HepG2 (cell line): Measurements from ENCODE around the gene TMEM95.

Experiments
- BCLAF1 ChIP-seq: fragments of 450-650 bp; IDR thresholded peaks from 2 replicates; pipeline ENCODE4 v1.6.1; 2017; ENCODE audit warnings: mild to moderate bottlenecking
- EHMT2 ChIP-seq: fragments of 200-600 bp; sonication (generic); IDR thresholded peaks from 2 replicates; pipeline ENCODE4 v1.7.0; 2017; ENCODE audit warnings: antibody characterized with exemption, low read depth, low read length, borderline replicate concordance
- EZH2 ChIP-seq: conservative IDR thresholded peaks from 2 replicates; pipeline ENCODE4 v1.6.1; 2012; ENCODE audit warnings: mild to moderate bottlenecking, low read depth, low read length, moderate library complexity
- KAT2B ChIP-seq: fragments of 150-350 bp; IDR thresholded peaks from 2 replicates; pipeline ENCODE4 v1.6.1; 2014; ENCODE audit warnings: low read depth, low read length, borderline replicate concordance
- KDM5A ChIP-seq: fragments of 200-600 bp; sonication (generic); IDR thresholded peaks from 2 replicates; pipeline ENCODE4 v1.7.0; 2018; ENCODE audit warnings: antibody characterized with exemption, mild to moderate bottlenecking, low read length, borderline replicate concordance
- NFIC ChIP-seq: IDR thresholded peaks from 2 replicates; pipeline ENCODE4 v1.6.1; 2012; ENCODE audit warnings: mild to moderate bottlenecking, low read length, inconsistent platforms
- POLR2A ChIP-seq, 2 experiments: IDR thresholded peaks; 2 replicates each; pipeline ENCODE4 v1.6.1; 2011; ENCODE audit warnings: low read depth in 2 of 2, low read length in 2 of 2, mild to moderate bottlenecking in 1 of 2, moderate library complexity in 1 of 2; ENCODE audit not compliant: insufficient read depth in 1 of 2
- POLR2AphosphoS5 ChIP-seq: IDR thresholded peaks from 2 replicates; pipeline ENCODE4 v1.6.1; 2012; ENCODE audit warnings: low read depth, low read length
- SIN3A ChIP-seq: IDR thresholded peaks from 2 replicates; pipeline ENCODE4 v1.6.1; 2011; ENCODE audit warnings: low read depth, mild to moderate bottlenecking, control low read depth, low read length, borderline replicate concordance
- STAT5B ChIP-seq: sonication (generic); formaldehyde crosslinking; IDR thresholded peaks from 2 replicates; pipeline ENCODE4 v1.4.0; 2020; ENCODE audit warnings: missing genetic modification reagents
- ZNF768 ChIP-seq: sonication (generic); formaldehyde crosslinking; IDR thresholded peaks from 2 replicates; pipeline ENCODE4 v1.4.0; 2020; ENCODE audit warnings: missing genetic modification reagents

GRCh38 chr17:7356072-7356549, 1.2 kb downstream of the TMEM95 start:
- no peak for TF ChIP-seq KDM5A
- no peak for TF ChIP-seq POLR2AphosphoS5
- no peak for TF ChIP-seq EZH2
- no peak for TF ChIP-seq NFIC
- peak; percentile 63; the same call in 1 of the 2 replicates for TF ChIP-seq ZNF768
- no peak for TF ChIP-seq POLR2A (IDR thresholded peaks at IDR 0.05; ENCODE audit: insufficient read depth in 1 of 2, low read depth in 2 of 2, low read length in 2 of 2)
- no peak for TF ChIP-seq BCLAF1
- no peak for TF ChIP-seq KAT2B
- no peak for TF ChIP-seq SIN3A
- TF ChIP-seq STAT5B (CRISPR knock-in tag): no peak
- TF ChIP-seq EHMT2: no peak
